ENCODE results near the gene NCK2. TPM values are rescaled to one million over a fixed set of nuclear protein-coding genes. Genes with fewer than 3 reads are reported as not detected.

NCK2 gene
- total RNA-seq, 1 experiment from 2014 or later, result 45.4 TPM

GRCh38 chr2:105874466-105874865 is 129.8 kb downstream of the NCK2 start:
- no peak overlapping the region for H3K9ac ChIP-seq (ENCODE audit: low read length)
- ChIA-PET POLR2A (ENCODE audit: unreplicated experiment) (no interaction called here), CTCF (no interaction called here)
- no peaks in the 10 kb centered on the region for H3K9me3 ChIP-seq (ENCODE audit: low read length)
- H3F3A ChIP-seq (ENCODE audit: low read length, unreplicated experiment), result no peaks in the 10 kb centered on the region
- TF ChIP-seq EZH2 (IDR thresholded peaks at IDR 0.05; ENCODE audit: low read length, unreplicated experiment), result no peak
- no TSS peak for BruUV-seq (replicated peaks)
- no peaks in the 10 kb centered on the region for H3K36me3 ChIP-seq (ENCODE audit: low read depth, low read length)
- H3K4me1 ChIP-seq (ENCODE audit: insufficient read depth, low read length), result peaks cover 13% of the 10 kb centered on the region; the same call in 1 of the 2 replicates
- ATAC-seq, result no peak
- H2AFZ ChIP-seq (ENCODE audit: low read length), result no peak overlapping the region
- no peaks in the 10 kb centered on the region for H3K79me2 ChIP-seq (ENCODE audit: low read length)
- H3K27ac ChIP-seq (ENCODE audit: low read length), result no peak overlapping the region
- H4K20me1 ChIP-seq (ENCODE audit: low read length), result no peaks in the 10 kb centered on the region
- no peaks in the 10 kb centered on the region for H3K27me3 ChIP-seq (ENCODE audit: low read length)
- H3K4me2 ChIP-seq (ENCODE audit: low read length), result peak overlapping the region; percentile 39; the same call in 1 of the 2 replicates
- no peak for DNase-seq
- intact Hi-C loops (cut with micrococcal nuclease), result no loop called here
- H3K9me2 ChIP-seq (replicated peaks; ENCODE audit: low read length), result no peaks in the 10 kb centered on the region
- no peak overlapping the region for H3K4me3 ChIP-seq (ENCODE audit: low read length)

GRCh38 chr2:105875241-105875640 is 130.5 kb downstream of the NCK2 start:
- intact Hi-C loops (cut with micrococcal nuclease), result no loop called here
- ATAC-seq (no peak), DNase-seq (no peak)
- Histone ChIP-seq H3K4me2 (ENCODE audit: low read length) (no peak overlapping the region), H3K9ac (ENCODE audit: low read length) (no peak overlapping the region), H3F3A (ENCODE audit: low read length, unreplicated experiment) (no peaks in the 10 kb centered on the region), H3K36me3 (ENCODE audit: low read depth, low read length) (no peaks in the 10 kb centered on the region), H3K79me2 (ENCODE audit: low read length) (no peaks in the 10 kb centered on the region), H2AFZ (ENCODE audit: low read length) (no peak overlapping the region), H4K20me1 (ENCODE audit: low read length) (no peaks in the 10 kb centered on the region), H3K27ac (ENCODE audit: low read length) (no peak overlapping the region), H3K27me3 (ENCODE audit: low read length) (no peaks in the 10 kb centered on the region), H3K9me2 (replicated peaks; ENCODE audit: low read length) (no peaks in the 10 kb centered on the region), H3K9me3 (ENCODE audit: low read length) (no peaks in the 10 kb centered on the region), H3K4me1 (ENCODE audit: insufficient read depth, low read length) (peaks cover 13% of the 10 kb centered on the region; the same call in 1 of the 2 replicates), H3K4me3 (ENCODE audit: low read length) (no peak overlapping the region)
- no TSS peak for BruUV-seq (replicated peaks)
- TF ChIP-seq EZH2 (IDR thresholded peaks at IDR 0.05; ENCODE audit: low read length, unreplicated experiment), result no peak
- no peak for TF ChIP-seq EZH2phosphoT487 (IDR thresholded peaks at IDR 0.05; ENCODE audit: borderline replicate concordance, low read length)
- no peak for TF ChIP-seq CTCF (conservative IDR thresholded peaks at IDR 0.05; ENCODE audit: low read depth, low read length)
- ChIA-PET CTCF (no interaction called here), POLR2A (ENCODE audit: unreplicated experiment) (no interaction called here)

DNA sequence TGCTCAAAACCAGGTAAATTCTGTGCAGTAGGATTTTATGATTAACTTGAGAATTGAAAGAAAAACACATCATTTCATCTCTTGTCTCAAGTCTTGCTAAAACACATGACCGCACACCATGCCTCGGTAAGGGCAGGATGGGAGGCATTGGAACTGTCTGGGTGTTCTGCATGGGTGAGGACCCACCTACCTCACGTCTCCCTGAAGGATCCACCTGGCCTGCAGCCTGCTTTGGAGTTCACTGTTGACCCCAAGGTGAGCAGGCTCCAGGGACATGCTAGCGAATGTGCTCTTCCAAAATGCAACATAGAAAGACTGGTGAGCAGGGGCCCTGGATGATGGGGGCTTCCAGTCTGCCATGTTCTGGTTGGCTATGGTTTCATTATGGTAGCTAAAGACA is 131.5 kb downstream of the NCK2 start:
- DNase-seq (no peak), ATAC-seq (no peak)
- CTCF ChIA-PET, result no interaction called here
- no peak overlapping the region for H3K9ac ChIP-seq (ENCODE audit: low read length)
- no peak overlapping the region for H2AFZ ChIP-seq (ENCODE audit: low read length)
- no peaks in the 10 kb centered on the region for H3K9me3 ChIP-seq (ENCODE audit: low read length)
- peaks cover 13% of the 10 kb centered on the region; the same call in 1 of the 2 replicates for H3K4me1 ChIP-seq (ENCODE audit: insufficient read depth, low read length)
- no peaks in the 10 kb centered on the region for H3K27me3 ChIP-seq (ENCODE audit: low read length)
- no peak overlapping the region for H3K4me2 ChIP-seq (ENCODE audit: low read length)
- no TSS peak for BruUV-seq (replicated peaks)
- intact Hi-C loops (cut with micrococcal nuclease), result no loop called here
- H3K36me3 ChIP-seq (ENCODE audit: low read depth, low read length), result no peaks in the 10 kb centered on the region
- no peak for TF ChIP-seq EZH2phosphoT487 (IDR thresholded peaks at IDR 0.05; ENCODE audit: borderline replicate concordance, low read length)
- TF ChIP-seq EZH2 (IDR thresholded peaks at IDR 0.05; ENCODE audit: low read length, unreplicated experiment), result no peak
- no peak for TF ChIP-seq CTCF (conservative IDR thresholded peaks at IDR 0.05; ENCODE audit: low read depth, low read length)
- H3K4me3 ChIP-seq (ENCODE audit: low read length), result no peak overlapping the region
- H3K27ac ChIP-seq (ENCODE audit: low read length), result no peak overlapping the region
- H3K79me2 ChIP-seq (ENCODE audit: low read length), result no peaks in the 10 kb centered on the region
- POLR2A ChIA-PET (ENCODE audit: unreplicated experiment), result no interaction called here
- H4K20me1 ChIP-seq (ENCODE audit: low read length), result no peaks in the 10 kb centered on the region
- H3K9me2 ChIP-seq (replicated peaks; ENCODE audit: low read length), result no peaks in the 10 kb centered on the region
- no peaks in the 10 kb centered on the region for H3F3A ChIP-seq (ENCODE audit: low read length, unreplicated experiment)
